ENCODE results near the gene KDM2B.

The KDM2B gene

DNA sequence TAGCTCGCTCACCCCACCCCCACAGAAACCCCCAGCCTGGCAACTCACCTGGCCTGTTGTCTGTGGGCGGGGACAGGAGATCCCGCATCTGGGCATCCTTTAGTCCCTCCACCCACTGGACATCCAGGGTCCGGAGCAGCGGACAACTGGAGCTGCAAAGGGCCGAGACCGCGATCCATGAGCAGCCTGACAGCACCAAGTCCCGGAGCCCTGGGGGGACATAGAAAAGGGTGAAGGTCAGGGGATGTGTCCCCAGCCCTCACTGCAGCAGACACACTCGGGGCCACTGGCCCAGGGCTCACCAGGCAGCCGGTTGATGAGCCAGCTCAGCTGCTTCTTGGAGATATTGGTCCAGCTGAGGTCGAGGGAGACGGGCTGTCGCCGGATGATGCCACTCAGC, 140.1 kb downstream of the KDM2B start:
- DNase-seq (ENCODE audit: low read depth, low spot score): no peak
- H3K4me3 ChIP-seq (ENCODE audit: low read depth, low read length): no peak overlapping the region
- ChIA-PET CTCF (interaction anchor here (1.4 to 14.7 kb wide), 6 partner anchors 9 to 107 kb away, joined by 4 to 371 read pairs (median 78); no protein-coding TSS in a partner anchor), POLR2A (no interaction called here)
- TF ChIP-seq, protein P1, sequence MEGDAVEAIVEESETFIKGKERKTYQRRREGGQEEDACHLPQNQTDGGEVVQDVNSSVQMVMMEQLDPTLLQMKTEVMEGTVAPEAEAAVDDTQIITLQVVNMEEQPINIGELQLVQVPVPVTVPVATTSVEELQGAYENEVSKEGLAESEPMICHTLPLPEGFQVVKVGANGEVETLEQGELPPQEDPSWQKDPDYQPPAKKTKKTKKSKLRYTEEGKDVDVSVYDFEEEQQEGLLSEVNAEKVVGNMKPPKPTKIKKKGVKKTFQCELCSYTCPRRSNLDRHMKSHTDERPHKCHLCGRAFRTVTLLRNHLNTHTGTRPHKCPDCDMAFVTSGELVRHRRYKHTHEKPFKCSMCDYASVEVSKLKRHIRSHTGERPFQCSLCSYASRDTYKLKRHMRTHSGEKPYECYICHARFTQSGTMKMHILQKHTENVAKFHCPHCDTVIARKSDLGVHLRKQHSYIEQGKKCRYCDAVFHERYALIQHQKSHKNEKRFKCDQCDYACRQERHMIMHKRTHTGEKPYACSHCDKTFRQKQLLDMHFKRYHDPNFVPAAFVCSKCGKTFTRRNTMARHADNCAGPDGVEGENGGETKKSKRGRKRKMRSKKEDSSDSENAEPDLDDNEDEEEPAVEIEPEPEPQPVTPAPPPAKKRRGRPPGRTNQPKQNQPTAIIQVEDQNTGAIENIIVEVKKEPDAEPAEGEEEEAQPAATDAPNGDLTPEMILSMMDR (IDR thresholded peaks at IDR 0.05; ENCODE audit: insufficient read depth, low read length, missing control alignments): no peak

DNA sequence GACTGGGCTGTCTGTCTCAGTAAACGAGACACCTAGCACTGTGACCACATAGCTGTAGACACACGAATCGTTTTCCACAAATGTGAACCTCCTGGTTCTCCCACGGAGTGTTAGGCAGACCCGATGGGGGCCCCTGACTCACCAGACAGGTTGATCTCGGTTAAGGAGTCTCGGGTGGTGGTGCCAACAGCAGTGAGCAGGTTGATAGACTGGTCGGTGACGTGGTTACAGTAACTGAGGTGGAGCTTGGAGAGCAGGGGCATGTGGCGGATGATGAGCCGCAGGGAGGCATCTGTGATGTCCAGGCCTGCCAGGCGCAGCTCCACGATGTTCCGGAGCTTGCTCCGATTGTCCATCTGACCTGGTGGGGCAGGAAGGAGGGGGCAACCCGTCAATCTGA, 141.1 kb downstream of the KDM2B start:
- ChIA-PET CTCF (interaction anchor here (0.7 to 14.7 kb wide), 4 partner anchors 9 to 106 kb away, joined by 3 to 371 read pairs (median 84); no protein-coding TSS in a partner anchor), POLR2A (no interaction called here)
- H3K4me3 ChIP-seq (ENCODE audit: low read depth, low read length): no peak overlapping the region
- DNase-seq (ENCODE audit: low read depth, low spot score): no peak
- TF ChIP-seq, protein P1 (IDR thresholded peaks at IDR 0.05; ENCODE audit: insufficient read depth, low read length, missing control alignments): no peak

DNA sequence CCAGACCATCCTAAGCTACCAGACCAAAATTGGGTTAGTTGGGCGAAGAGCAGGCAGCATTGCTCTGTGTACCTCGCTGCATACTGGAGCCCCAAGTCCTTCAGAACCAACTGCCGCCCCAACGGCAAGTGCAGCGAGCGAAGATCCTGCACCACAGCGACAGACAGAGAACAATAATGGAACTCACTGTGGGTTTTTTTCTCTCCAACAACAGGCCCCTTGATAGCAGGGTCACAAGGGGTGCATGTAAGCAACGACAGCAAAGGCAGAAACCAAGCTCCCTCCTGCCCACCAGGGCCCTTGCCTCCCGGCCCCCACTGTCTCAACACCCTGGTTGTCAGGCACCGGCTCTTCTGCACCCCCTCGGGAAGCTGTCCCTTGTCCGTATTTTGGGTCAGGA, 141.9 kb downstream of the KDM2B start:
- POLR2A ChIA-PET: no interaction called here
- TF ChIP-seq, protein P1 (IDR thresholded peaks at IDR 0.05; ENCODE audit: insufficient read depth, low read length, missing control alignments): no peak
- no peak for DNase-seq (ENCODE audit: low read depth, low spot score)
- no peak overlapping the region for H3K4me3 ChIP-seq (ENCODE audit: low read depth, low read length)
- CTCF ChIA-PET: interaction anchor here (0.6 to 14.7 kb wide), 4 partner anchors 14 to 219 kb away, joined by 4 to 371 read pairs (median 84); no protein-coding TSS in a partner anchor

DNA sequence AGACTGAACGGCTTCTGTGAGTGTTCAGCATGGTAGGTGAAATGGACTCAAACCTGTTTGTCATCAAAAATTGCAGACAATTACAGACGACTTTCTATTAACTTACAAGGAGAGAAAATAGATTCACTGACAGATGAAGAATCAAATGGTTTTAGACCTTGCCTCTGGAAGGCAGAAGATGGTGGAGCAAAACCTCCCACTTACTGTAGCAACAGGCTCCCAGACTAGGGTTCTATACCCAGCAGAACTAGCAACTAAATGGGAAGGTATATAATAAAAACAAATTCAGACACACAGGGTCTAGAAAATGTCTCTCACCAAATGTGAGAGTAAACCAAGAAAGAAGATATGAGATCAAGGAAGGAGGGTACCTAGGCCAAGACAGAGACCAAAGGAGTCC, 144.1 kb downstream of the KDM2B start:
- no peak for DNase-seq (ENCODE audit: low read depth, low spot score)
- no peak overlapping the region for H3K4me3 ChIP-seq (ENCODE audit: low read depth, low read length)
- TF ChIP-seq, protein P1 (IDR thresholded peaks at IDR 0.05; ENCODE audit: insufficient read depth, low read length, missing control alignments): no peak
- POLR2A ChIA-PET: no interaction called here
- CTCF ChIA-PET: interaction anchor here (0.6 to 14.7 kb wide), 3 partner anchors 23 to 103 kb away, joined by 3 to 371 read pairs (median 4); no protein-coding TSS in a partner anchor

DNA sequence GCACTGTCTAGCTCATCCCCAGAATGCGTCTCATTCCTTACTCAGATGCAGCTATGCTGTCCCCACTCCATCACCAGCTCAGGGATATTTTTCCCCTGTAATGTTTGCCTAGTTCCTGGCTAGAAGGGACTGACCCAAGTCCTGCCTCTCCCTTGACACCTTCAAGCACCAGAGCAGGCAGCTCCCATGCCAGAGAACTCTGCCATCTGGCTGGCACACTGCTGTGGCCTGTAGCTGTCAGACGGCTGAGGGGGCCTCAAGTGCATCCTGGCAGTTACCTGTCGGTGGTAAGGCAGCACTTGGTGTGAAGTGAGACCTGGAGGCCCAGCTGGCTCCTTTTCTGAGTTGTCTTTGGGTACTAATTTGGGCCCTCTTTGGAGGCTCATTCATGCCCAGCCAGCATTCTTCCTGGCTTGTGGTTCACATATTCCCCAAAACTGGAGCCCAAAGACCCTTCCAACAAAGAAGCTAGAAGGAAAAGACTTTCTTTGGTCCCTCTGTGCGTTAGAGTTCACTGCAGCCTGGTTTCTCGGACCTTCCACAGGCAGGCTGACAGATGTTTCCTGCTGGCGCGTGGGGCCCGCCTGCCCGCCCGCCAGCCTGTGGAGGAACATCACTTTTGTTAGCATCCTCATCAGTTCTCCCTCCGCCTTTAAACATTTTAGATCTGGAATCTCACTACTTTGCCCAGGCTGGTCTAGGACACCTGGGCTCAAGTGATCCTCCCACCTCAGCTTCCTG, 147.9 kb downstream of the KDM2B start:
- POLR2A ChIA-PET: interaction anchor here (0.7 kb wide), 1 partner anchor 78 kb away, joined by 5 read pairs; no protein-coding TSS in a partner anchor
- H3K4me3 ChIP-seq (ENCODE audit: low read depth, low read length): no peak overlapping the region
- TF ChIP-seq, protein P1 (IDR thresholded peaks at IDR 0.05; ENCODE audit: insufficient read depth, low read length, missing control alignments): no peak
- no peak for DNase-seq (ENCODE audit: low read depth, low spot score)
- CTCF ChIA-PET: interaction anchor here (0.6 to 7.7 kb wide), 3 partner anchors 11 to 849 kb away, joined by 3 to 82 read pairs (median 45); no protein-coding TSS in a partner anchor

DNA sequence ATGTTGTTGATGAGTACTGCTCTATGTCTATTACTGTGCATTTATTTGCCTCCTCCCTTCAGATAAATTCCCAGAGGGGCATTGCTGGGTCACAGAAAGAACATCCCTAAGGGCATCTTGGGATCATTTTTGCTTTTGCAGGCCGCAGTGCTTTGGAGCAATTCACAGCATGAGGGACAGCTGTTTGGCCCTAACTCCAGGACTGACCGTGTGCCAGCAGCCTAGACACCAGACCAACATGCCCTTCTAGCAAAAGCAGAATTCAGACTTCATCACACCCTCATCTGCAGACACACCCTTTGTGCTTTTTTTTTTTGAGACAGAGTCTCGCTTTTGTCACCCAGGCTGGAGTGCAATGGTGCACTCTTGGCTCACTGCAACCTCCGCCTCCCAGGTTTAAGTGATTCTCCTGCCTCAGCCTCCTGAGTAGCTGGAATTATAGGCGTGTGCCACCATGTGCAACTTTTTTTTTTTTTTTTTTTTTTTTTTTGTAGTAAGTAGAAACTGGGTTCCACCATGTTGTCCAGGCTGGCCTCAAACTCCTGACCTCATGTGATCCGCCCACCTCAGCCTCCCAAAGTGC, 149.9 kb downstream of the KDM2B start:
- DNase-seq (ENCODE audit: low read depth, low spot score): no peak
- no peak overlapping the region for H3K4me3 ChIP-seq (ENCODE audit: low read depth, low read length)
- TF ChIP-seq, protein P1 (IDR thresholded peaks at IDR 0.05; ENCODE audit: insufficient read depth, low read length, missing control alignments): no peak
- POLR2A ChIA-PET: no interaction called here
- CTCF ChIA-PET: interaction anchor here (0.9 to 7.7 kb wide), 5 partner anchors 13 to 99 kb away, joined by 3 to 82 read pairs (median 3); no protein-coding TSS in a partner anchor
